GM19324 (cell line): ENCODE results near the gene NOTUM.
A peak's percentile ranks its signal among the peaks of the same experiment; 100 is the strongest.

Source experiments
- ATAC-seq: cut with Tn5 transposase; IDR thresholded peaks from one replicate; pipeline ENCODE4 v1.9.1; 2021; ENCODE audit warnings: mild to moderate bottlenecking, moderate library complexity; ENCODE audit not compliant: unreplicated experiment, low FRiP score

NOTUM gene

DNA sequence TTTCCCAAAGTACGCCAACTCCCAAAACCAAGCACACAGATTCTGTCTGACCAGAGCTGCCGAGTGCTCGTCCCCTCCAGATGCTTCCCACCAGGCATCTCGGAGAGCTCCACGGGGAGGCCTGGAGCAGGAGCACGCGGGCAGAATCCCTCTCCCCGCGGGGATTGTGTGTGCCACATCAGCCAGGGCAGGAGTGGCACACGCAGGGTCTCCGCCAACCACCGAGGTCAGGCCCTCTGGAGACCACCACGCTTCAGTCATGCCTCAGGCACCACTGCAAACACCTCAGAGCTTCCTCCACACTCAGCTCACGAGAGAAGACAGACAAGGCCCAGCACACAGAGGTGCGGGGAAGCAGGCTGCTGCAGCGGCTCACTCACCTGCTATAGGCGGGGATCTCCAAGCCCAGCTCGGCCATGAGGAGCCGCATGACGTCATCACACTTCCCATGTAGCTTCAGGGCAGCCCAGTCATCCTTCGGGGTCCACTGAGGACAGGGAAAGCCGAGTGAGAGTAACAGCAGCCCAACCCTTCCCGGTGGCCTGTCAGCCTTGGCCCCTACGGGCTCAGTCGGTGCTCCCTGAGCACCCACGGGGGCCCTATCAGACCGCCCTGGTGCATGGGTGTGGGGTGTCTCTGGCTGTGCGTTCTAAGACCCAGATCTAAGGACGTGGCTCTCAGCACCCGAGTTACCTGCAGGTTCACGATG lies 47.4 kb downstream of the NOTUM start:
- ATAC-seq, result no peak

DNA sequence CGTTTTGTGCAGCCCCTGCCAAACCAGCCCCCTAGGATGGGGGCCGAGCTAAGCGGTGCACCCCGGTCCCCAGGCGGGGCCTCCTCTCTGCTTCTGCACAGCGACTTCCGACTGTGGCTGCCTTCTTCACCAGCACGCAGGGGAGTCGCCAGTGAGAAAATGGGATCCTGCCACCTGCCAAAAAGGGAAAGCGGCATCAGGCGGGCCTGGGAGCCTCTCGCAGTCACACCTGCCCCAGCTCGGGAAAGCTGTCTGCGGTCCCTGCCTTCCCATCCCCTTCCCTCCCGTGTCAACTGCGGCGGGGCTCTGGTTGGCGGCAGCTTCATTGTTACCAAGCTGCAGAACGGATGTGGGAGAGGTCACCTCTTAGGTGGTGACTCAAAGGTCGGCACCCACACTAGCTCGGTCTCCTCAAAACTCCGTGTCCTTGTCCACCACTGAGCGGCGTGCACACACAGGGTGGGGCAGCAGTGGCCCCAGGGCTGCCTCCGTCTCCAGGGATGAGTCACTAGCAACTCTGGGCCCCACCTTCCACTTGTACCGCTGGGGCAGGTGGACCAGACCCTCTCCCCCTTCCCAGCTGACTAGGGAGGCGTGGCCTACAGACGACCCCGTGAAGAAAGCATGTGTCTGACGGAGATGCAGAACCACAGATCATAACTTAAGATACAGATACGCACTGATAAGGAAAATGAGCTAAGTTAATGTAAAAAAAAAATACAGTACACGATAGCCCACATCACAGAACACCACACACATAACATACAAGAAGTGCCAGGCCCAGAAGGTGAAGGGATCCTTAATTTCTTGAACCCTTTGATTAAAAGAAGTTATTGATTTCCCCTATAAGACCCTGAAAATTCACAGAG lies 48.3 kb downstream of the NOTUM start:
- no peak for ATAC-seq

DNA sequence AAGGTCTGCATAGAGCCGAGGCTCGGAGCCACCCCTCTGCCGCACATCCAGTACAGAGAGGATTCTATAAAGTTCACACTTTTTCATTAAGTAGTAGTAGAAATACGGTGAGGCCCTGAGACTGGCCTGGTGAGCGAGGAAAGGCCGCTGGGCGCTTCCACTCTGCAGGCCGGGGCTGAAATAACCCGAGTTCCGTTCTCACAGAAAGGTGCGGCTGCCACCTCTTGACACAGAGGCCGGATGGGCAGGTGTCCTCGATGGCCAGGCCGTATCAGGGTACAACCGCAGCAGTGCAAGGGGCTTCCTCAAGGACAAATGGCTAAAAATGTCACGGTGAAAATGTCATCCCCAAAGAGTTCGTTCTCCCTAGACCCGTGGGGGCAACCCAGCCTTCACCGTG lies 49.0 kb downstream of the NOTUM start:
- no peak for ATAC-seq

DNA sequence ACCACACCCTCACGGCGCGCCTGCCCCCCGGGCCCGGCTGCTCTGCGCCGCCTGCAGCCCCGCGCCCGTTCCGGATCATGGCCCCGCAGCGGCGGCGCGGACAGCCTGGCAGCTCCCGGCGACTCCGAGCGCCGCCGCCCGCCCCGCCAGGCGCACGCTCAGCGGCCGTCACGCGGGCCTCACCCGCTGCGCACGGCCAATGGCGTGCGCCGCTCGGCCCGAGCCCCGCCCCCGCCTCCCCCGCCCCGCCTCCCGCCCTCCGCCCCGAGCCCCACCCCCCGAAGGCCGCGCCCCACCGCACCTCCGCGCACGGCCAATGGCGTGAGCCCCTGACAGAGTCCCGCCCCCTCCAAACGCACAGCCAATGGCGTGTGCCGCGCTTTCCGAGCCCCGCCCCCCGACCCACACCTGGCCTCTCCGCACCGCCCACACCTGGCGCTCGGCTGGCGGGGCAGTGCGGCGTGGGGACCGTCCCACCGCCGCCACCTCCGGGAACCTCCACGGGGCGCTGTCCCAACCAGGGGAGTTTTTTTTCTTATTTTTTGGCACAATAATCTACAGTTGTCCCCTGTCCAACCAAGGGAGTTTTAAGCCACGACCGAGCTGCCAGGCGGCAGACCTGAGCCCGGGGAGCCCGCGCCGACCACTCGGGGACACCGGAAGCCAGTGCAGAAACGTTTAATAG lies 49.6 kb downstream of the NOTUM start, which contains the start of gene PCYT2:
Gene PCYT2 (minus strand): TSS at position 123 of the 685 bp plus-strand sequence. CDS start 44 bp downstream, at position 79.
- peak; percentile 70 for ATAC-seq

DNA sequence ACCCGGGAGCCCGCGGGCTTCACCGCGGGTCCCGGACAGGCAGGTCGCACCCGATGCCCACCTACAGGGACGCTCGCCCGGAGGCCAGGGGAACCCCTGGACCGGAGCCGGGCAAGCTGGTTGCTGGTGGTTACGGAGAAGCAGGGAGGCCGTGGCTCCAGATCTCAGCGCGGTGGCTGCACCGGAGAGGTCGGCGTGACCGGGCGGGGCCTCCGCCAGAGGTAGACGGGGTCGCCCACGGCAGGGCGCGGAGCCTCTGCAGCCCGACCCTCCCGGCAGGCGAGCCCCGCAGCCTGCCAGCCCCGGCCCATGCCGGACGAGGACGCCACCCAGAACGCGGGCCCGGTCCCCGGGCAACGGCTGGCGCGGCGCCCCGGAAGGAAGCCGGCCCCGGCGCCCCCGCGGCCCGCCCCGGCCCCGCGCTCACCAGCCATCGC lies 50.1 kb downstream of the NOTUM start:
- peak; percentile 5 for ATAC-seq

DNA sequence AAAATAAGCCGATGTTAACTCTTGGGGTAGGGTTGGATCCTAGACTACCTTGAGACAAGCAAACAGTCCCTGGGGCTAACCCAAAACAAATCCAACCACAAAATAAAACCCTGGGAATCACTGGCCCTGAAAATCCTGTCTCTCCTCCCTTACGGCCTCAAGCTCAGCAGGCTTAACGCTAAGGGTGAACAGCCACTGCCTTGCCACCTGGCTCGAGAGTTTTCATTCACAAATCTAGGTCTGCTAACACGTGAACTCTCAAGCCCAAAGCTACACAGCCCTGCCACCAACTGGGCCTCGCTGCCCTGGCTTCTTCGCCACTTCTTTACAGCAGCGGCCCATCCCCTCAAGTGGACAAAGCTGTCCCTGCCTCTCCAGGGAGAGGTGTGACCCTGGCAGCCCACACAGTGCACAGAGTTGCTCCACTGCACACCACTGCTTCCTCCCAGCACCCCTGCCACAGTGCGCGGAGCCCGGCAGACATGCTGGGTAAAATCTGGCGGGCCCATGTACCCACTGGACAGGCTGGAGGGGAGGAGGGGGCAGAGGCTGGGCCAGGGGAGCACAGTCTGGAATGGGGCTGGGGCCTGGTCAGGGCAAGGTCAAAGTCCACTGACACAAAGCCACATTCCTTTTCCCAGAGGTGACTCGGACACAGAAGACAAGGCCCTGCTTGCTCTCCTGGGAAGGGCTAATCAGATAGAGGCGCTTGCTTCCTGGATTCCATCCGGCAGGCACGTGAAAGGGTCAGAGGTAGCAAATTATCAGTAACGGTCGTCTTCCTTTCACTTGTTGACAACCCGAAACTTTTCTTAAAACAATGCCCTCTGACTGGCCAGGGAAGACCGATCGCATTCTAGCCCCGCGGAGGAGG lies 50.8 kb downstream of the NOTUM start:
- ATAC-seq, result no peak

DNA sequence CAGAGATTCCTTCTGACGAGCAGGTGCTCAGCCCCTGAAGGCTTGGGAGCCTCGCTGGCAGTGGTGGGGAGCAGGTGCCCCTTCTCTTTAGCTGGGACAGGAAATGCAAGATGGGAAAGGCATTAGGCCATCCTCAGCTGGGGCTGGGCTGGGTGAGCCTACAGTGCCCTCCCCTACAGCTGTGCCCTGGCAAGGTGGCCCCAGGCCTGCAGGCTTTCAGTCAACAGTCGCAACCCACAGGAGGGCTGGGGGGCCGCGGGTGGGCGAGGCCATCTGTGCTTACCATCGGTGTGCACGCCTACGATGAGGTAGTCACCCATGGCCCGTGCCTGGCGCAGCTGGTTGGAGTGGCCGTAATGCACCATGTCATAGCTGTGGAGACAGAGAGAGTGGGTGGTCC lies 51.8 kb downstream of the NOTUM start:
- ATAC-seq, result no peak

DNA sequence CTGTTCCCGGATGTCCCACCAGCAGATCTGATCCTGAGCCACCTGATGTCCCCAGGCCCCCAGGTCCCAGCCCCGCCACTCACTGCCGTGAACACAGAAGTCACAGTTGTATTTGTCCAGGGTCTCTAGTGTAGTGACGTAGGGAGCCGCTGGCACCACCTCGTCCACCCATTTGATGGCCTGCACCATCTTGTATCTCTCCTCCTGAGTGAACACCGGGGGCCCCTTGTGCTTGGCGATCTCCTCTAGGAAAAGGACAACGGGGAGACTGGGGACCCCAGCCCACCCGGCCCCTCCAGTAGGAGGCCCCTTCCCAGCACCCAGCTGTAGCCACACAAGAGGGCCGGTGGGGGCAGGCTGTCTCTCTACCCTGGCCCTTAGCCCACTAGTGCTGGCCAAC lies 52.2 kb downstream of the NOTUM start:
- ATAC-seq, result no peak

DNA sequence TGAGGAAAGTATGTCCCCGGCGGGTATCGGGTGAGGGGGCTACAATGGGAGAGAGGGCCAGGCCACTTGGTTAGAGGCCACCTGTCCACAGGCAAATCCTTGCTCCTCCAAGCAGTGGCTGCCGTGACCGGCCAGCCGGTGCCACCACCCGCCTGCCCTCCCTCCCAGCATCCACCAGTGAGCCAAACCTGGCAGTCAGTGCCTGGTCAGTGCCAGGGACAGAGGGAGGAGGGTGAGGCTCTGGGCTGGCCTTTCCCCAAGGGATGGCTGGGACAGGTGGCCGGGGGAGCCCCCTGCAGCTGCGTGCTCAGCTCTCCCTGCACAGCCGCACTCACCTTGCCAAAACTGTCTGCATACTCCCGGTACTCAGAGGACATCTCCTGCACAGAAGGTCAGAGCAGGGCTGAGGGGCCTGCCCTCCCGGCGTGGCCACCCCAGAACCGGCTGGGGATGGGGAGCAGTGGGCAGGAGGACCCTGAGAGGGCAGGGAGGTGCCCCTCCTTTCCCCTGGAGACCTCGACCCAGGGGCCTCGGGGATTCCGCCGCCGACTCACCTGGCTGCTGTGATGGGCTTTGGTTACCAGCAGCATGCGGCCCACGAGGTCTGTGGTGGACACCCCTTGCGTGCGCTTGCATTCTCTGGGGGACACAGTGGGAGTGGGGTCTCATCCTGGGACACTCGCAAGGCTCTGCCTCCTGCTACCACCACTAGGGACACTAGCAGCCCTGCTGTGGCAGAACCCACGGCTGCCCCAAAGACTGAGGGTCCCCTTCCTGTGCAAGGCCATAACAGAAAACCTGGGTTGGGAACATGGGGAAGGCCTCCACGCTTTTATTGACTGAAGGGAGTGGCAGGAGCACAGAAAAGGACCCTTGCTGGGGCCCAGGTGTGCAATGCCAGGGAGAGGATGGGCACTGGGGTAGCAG lies 53.5 kb downstream of the NOTUM start:
- ATAC-seq, result no peak

DNA sequence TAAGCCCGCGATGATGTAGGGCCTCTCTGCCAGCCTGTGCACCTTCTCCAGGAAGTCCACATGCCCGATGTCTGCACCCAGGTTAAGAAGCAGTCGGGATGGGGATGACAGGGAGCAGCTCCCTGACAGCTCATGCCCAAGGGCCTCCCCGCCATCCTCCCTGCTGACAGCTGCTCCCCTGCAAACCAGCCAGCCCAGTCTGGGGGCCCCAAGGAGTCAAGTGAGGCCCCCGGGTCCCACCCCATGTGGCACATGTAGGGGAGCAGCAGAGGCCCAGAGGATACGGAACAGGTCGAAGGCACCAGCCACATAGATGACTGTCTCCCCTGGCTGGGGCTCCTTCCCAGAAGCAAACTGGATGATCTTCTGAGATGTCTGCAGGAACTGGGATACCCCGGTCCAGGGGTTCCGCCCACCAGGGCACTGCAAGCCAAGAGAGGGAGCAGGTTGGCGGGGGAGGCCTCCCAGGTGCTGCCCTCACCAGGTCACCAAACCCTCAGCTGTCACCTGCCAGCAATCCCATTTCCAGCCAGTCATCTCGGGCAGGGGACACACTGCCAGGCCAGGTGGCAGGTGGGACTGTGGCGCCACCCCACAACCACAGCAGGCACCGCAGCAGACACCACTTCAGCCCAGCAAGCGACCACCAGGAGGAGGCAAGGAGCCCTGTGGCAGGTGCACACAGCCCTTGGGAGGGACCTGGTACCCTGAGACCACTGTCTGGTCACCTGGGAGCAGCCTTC lies 54.3 kb downstream of the NOTUM start:
- ATAC-seq, result no peak

DNA sequence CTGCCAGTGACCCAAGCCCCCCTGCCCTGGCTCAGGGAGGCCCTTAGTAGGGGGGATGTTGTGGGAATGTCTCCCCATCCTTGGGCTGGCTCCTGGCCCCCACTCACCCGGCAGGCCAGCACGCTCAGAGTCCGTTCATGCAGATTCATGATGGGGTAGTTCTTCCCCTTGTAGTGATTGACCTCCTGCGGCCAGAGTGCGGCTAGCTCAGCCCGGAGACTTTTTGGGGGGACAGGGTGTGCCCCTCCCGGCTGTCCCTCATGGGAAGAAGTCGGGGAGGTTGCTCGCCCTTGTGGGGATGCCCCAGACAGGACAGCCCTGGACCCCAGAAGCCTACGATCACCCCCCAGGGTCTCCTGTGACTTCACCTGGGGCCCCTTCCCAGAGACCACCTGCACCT lies 55.0 kb downstream of the NOTUM start:
- no peak for ATAC-seq

DNA sequence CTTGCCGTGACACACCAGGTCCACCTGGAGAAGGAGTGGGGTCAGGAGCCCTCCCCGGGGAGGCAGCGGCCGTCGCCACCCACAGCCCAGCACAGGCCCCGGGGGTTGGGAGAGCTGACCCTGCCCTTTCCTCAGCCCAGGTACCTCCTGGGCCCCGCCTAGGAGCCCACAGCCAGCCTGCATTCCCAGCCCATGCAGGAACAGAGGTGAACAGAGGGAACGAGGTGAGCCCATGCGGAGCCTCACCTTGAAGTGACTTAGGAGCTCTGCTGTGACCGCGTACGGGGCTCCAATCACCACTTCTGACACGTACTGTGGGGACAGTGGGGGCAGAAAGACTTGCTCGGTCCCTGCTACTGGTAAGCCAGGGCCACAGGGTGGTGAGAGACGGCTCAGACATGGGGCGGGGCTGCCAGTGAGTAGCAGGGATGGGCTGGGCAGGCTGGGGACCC lies 55.5 kb downstream of the NOTUM start:
- no peak for ATAC-seq

DNA sequence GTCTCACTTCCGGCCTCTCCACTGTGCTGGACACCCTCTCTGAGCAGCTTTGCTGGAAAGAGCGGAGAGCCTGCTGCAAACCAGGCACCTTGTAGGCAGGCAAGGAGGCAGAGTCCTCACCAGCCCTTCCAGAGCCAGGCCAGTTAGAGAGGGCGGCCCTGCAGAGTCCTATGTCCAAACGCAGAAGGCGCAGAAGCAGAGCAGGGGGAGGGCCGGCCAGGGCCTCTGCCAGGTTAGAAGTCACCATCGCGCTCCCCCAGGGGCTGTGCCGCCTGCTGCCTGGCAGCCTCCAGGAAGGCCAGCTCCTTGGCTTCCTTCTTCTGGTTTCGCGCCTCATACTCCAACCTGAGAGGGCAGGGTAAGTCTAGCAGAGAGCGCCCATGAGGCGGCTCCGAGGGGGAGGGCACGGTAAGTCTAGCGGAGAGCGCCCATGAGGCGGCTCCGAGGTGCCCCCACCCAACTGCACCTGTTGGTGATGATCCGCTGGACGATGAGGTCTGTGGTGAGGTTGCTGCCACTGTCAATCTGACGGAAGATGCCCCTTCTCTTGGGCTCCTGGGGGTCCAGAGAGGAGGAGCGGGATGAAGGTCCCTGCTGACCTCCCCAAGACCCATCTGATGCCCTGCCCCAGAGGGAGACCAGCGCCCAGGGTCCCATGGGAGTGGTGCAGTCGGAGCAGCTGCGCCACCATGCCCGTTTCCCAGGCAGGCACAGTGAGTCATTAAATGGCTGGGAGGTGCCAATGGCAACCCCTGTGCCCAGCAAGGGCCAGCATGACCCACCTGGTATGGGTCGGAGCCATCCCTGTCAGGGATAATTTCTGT lies 56.2 kb downstream of the NOTUM start:
- ATAC-seq, result no peak

DNA sequence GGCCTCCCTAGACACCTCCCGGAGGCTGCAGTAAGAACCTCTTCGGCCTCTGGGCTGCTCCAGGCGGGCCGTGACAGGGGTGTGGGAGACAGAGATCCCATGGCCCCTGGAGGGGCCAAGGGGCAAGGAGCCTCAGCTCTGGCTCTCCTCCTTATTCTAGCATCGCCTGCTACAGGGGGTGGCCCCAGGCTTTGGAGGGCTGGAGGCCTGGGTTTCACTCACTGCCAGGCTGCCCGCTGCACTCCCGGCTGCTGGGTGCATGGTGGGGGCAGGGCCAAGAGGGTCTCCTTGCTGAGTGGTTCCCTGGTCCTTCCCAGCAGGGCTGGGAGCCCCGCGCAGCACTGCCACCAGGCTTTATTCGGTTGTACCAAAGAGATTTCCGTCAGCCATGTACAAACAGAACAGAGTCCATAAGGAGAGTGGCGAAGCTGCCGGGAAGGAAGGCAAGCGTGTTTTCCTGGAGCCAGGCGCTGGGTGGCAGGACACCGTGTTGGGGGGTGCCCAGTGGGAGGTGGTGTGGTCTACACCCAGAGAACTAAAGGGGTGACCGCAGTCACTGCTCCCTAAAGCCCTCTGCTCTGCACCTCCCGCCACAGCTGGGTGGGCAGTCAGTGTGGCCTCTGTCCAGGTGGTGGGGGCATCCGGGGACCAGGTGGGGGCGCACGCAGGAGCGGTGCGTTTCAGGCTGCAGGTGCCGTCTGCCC lies 56.9 kb downstream of the NOTUM start:
- no peak for ATAC-seq

DNA sequence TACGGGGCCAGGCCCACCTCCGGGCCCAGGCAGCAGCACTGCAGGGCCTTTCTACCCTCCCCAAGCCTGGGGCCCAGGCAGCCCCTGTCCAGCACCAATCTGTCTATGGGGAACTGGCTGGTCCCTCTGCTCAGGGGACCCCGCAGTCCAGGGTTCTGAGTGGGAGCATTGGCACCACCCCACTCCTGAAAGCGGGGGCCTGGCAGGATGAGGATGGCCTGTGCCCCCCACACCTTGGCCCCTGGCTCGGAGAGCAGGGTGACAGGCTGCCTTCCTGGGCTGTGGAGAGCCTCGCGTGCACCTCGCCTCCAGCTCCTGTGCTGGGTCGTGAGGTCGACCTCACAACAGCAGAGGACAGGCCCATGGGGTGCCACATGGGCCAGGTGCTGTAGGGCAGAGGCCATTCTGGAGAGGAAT lies 57.6 kb downstream of the NOTUM start:
- ATAC-seq, result no peak

DNA sequence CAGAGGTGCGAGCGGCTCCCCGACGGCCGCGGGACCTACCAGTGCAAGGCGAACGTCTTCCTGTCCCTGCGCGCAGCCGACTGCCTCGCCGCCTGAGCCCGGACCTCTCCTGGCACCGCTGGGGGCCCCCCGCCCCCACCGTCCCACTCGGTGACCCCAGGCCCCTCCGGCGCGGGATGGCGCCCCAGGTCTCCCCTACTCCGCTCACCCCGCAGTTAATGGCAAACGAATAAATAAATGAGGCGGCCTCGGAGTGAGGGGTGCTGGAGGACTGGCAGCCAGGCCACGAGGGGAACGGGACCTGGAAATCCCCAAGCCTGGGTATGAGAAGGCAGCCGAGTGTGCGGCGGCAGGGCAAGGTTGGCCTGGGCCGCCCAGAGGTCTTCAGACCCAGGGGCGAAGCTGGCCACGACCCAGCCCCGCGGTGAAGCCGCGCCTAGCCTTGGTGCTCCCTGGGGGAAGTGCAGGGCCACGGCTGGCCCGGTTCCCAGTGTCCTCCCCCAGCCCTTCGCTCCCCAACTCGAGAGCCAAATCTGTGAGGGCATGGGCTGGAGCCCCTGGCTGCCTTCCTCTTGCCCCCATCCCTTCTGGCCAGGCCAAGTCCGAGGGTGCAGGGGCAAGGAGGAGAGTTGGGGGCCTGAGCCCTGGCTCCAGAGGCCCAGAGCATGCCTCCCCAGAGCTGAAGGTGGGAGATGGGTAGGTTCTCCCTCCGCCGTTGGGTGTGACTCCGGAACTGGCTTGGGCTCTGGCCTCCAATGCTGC lies 58.2 kb downstream of the NOTUM start:
- ATAC-seq, result no peak
